Tibial artery (tissue), 4 donors: ENCODE measurements around the gene KCNJ16.

Source experiments
- DNase-seq, 2 donors: peaks; one replicate each; pipeline ENCODE4 v3.0.0-alpha.2; 2019
- H3K27ac ChIP-seq, 2 donors: fragments of 200-600 bp; sonication (generic) in 1 of 2; 1 replicate in 1 of 2; 2 replicates in 1 of 2; pipeline ENCODE4 v1.5.1; 2018 to 2019; ENCODE audit warnings: mild to moderate bottlenecking in 1 of 2
- H3K27me3 ChIP-seq, 2 donors: fragments of 200-600 bp; sonication (generic) in 1 of 2; one replicate each; pipeline versions ENCODE4 v1.5.1 to v1.6.0; 2016 to 2019
- H3K36me3 ChIP-seq, 3 donors: fragments of 200-600 bp; sonication (generic) in 2 of 3; one replicate each; pipeline ENCODE4 v1.5.1; 2016 to 2019; ENCODE audit warnings: mild to moderate bottlenecking in 2 of 3
- H3K4me1 ChIP-seq, 4 donors: fragments of 200-600 bp; sonication (generic) in 2 of 4; 1 replicate in 3 of 4; 2 replicates in 1 of 4; pipeline ENCODE4 v1.5.1; 2016 to 2019
- H3K4me3 ChIP-seq, 2 donors: fragments of 200-600 bp; sonication (generic) in 1 of 2; 1 replicate in 1 of 2; 2 replicates in 1 of 2; pipeline ENCODE4 v1.5.1; 2018 to 2019; ENCODE audit warnings: mild to moderate bottlenecking in 2 of 2
- H3K9me3 ChIP-seq, 3 donors: fragments of 200-600 bp; sonication (generic) in 1 of 3; one replicate each; pipeline ENCODE4 v1.5.1; 2016 to 2019
- intact Hi-C: fragments of 100-400 bp; cut with DNase I; formaldehyde crosslinking; loops from one replicate; pipeline ENCODE4 v1.15.0; 2023; ENCODE audit warnings: low total_unique reads
- TF ChIP-seq, protein P1 (sequence below), 2 experiments: fragments of 200-600 bp in 1 of 2; fragments of 450-650 bp in 1 of 2; IDR thresholded peaks; one replicate each; pipeline ENCODE4 v1.5.1; 2017 to 2019; ENCODE audit warnings: antibody characterized with exemption in 2 of 2, mild to moderate bottlenecking in 1 of 2, moderate library complexity in 1 of 2

The KCNJ16 gene

DNA sequence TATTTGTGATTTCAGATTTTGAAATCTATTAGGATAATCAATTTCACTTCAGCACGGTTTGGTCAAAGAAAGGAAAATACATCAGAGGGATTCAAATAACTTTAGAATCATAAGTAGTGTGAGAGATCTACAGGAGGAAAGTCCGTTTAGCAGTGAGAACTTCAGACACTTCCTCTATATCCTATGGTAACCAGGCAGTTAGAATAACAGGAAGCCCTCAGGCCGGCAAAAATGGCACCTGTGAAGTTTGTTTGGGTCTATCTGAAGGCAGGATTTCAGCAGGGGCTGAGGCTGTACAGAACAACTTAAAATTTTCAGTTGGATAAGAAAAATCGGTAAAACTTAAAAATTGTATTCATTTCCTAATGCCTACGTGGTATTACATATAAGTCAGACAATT lies 24.9 kb downstream of the KCNJ16 start:
- TF ChIP-seq, protein P1, sequence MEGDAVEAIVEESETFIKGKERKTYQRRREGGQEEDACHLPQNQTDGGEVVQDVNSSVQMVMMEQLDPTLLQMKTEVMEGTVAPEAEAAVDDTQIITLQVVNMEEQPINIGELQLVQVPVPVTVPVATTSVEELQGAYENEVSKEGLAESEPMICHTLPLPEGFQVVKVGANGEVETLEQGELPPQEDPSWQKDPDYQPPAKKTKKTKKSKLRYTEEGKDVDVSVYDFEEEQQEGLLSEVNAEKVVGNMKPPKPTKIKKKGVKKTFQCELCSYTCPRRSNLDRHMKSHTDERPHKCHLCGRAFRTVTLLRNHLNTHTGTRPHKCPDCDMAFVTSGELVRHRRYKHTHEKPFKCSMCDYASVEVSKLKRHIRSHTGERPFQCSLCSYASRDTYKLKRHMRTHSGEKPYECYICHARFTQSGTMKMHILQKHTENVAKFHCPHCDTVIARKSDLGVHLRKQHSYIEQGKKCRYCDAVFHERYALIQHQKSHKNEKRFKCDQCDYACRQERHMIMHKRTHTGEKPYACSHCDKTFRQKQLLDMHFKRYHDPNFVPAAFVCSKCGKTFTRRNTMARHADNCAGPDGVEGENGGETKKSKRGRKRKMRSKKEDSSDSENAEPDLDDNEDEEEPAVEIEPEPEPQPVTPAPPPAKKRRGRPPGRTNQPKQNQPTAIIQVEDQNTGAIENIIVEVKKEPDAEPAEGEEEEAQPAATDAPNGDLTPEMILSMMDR (IDR thresholded peaks at IDR 0.05) = no peak
- Histone ChIP-seq H3K9me3 (no peaks in the 10 kb centered on the region), H3K4me3 (no peak overlapping the region), H3K27ac (no peak overlapping the region), H3K36me3 (no peaks in the 10 kb centered on the region), H3K4me1 (no peaks in the 10 kb centered on the region), H3K27me3 (no peaks in the 10 kb centered on the region)
- DNase-seq = no peak
- intact Hi-C loops = no loop called here

DNA sequence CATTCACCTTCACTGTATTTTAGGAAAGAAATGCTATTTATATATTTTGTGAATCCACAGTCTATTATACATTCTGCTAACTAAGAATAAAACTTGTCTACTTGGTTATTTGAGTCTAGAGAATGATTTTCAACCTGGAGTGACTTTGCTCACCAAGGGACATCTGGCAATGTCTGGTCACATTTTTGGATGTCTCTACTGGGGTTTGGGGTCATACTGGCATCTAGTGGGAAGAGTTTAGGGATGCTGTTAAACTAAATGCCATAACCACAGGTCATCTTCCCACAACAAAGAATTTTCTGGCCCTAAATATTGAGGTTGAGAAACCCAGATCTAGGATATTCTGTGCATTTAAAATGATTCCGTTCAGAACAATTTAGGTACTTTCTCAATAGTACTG lies 26.0 kb downstream of the KCNJ16 start:
- no peaks in the 10 kb centered on the region for H3K36me3 ChIP-seq
- no peak overlapping the region for H3K4me3 ChIP-seq
- H3K27me3 ChIP-seq = no peaks in the 10 kb centered on the region
- intact Hi-C loops = no loop called here
- no peak for DNase-seq
- TF ChIP-seq, protein P1 (IDR thresholded peaks at IDR 0.05) = no peak
- no peak overlapping the region for H3K27ac ChIP-seq
- no peaks in the 10 kb centered on the region for H3K9me3 ChIP-seq
- H3K4me1 ChIP-seq = no peaks in the 10 kb centered on the region

DNA sequence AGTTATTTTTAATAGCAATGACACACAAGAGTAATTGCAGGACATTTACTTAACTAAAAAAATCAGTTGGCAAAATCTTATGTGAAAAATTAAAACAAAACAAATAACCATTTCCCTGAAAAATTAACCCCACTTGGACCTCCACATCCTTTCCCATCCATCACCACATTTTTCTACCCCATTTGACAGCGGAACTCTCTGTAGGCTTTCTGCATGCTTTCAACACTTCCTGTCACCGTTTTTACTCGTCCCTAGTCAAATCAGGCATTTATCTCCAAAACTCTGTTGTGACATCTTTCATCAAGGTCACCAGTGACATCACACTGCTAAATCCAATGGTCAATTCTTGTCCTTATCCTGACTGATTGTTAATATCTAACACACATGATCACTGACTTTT lies 27.5 kb downstream of the KCNJ16 start:
- no peaks in the 10 kb centered on the region for H3K9me3 ChIP-seq
- no peak overlapping the region for H3K27ac ChIP-seq
- DNase-seq = no peak
- intact Hi-C loops = no loop called here
- no peak overlapping the region for H3K4me3 ChIP-seq
- TF ChIP-seq, protein P1 (IDR thresholded peaks at IDR 0.05) = no peak
- no peaks in the 10 kb centered on the region for H3K4me1 ChIP-seq
- no peaks in the 10 kb centered on the region for H3K36me3 ChIP-seq
- H3K27me3 ChIP-seq = no peaks in the 10 kb centered on the region

DNA sequence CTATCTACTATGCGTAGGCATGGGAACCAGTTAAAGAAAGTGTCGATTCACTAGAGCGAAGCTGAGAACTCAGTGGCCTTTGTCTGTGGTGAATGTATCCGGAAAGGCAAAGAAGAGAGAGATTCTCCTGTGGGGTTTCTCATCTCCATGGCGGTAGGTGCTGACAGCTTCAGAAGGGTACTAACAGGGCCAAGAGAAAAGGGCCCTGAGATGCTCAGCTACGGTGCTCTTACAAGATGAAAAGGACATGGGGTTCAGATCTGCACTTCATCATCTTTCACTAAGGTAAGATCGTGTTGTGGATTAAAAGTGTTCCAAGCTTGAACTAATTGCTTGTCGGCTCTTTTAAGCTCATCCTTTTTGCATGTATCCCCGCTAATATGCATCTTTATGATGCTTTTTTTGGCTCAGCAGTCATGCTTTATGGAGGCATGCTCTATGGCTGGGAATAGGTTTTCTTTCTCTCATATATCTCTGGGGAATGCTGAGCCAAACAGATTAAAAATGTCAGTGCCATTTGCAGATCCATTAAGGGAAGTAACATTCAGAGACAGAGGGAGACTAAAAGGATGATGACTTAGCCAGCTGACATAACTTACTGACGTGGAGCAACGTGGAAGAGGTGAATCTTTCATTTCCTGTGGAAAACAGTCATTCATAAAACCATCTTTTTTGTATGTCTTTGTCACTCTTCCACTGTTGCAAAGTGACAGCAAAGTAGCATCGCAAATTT lies 29.9 kb downstream of the KCNJ16 start:
- H3K4me3 ChIP-seq = no peak overlapping the region
- TF ChIP-seq, protein P1 (IDR thresholded peaks at IDR 0.05) = no peak

DNA sequence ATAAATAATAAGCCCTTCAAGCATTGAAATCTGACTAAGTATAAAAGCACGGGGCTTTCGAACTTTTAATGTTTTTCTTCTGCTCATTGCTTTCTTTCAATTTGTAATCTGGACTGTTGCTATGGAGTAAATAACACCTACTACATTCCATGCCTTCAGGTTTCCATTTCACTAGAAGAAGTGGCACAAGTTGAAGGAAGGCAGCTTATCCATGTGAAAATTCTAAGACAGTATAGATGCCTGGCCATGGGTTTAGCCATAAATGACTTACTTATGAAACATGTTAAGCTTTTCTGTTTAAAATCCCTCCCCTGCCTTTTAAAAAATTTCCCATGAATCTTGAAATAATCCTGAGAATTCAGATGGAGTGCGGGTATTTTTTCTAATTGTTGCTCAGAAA lies 30.6 kb downstream of the KCNJ16 start:
- DNase-seq = no peak
- Histone ChIP-seq H3K9me3 (no peaks in the 10 kb centered on the region), H3K27me3 (no peaks in the 10 kb centered on the region), H3K27ac (no peak overlapping the region), H3K4me1 (peaks cover 0 to 20% (median 6%) of the 10 kb centered on the region in 4 donors), H3K4me3 (no peak overlapping the region), H3K36me3 (no peaks in the 10 kb centered on the region)
- intact Hi-C loops = loop anchor here (2.0 kb wide), 1 partner anchor 33 kb away; no protein-coding TSS in a partner anchor
- TF ChIP-seq, protein P1 (IDR thresholded peaks at IDR 0.05) = no peak

More for the DNA sequence above, 29.9 kb downstream of the KCNJ16 start:
- no peak for DNase-seq
- peaks cover 0 to 14% (median 5%) of the 10 kb centered on the region in 4 donors for H3K4me1 ChIP-seq
- no peaks in the 10 kb centered on the region for H3K9me3 ChIP-seq
- H3K27me3 ChIP-seq = no peaks in the 10 kb centered on the region
- intact Hi-C loops = no loop called here
- no peaks in the 10 kb centered on the region for H3K36me3 ChIP-seq
- H3K27ac ChIP-seq = no peak overlapping the region
